GM19025 (cell line): Measurements from ENCODE around the gene MKX.

Experiments
- ATAC-seq: cut with Tn5 transposase; IDR thresholded peaks from one replicate; pipeline ENCODE4 v1.9.1; 2021; ENCODE audit warnings: mild to moderate bottlenecking, low read depth, moderate library complexity; ENCODE audit not compliant: unreplicated experiment

The MKX gene

GRCh38 chr10:27742195-27743011 is 3.2 kb downstream of the MKX start:
- ATAC-seq = peak; percentile 90

GRCh38 chr10:27741173-27742091 is 4.2 kb downstream of the MKX start:
- no peak for ATAC-seq

GRCh38 chr10:27736396-27736795 is 9.2 kb downstream of the MKX start:
- ATAC-seq = no peak

- no peak for ATAC-seq
Measured at GRCh38 chr10:27730041-27730440, 15.6 kb downstream of the MKX start.

GRCh38 chr10:27728338-27728737 is 17.3 kb downstream of the MKX start:
- no peak for ATAC-seq

- no peak for ATAC-seq
Measured at GRCh38 chr10:27724287-27724686, 21.3 kb downstream of the MKX start.

- no peak for ATAC-seq
Measured at GRCh38 chr10:27723436-27723835, 22.2 kb downstream of the MKX start.

- no peak for ATAC-seq
Measured at GRCh38 chr10:27720529-27720928, 25.1 kb downstream of the MKX start.

GRCh38 chr10:27719052-27719451 is 26.6 kb downstream of the MKX start:
- ATAC-seq = no peak

- ATAC-seq = no peak
Measured at GRCh38 chr10:27717861-27718260, 27.8 kb downstream of the MKX start.

GRCh38 chr10:27717224-27717623 is 28.4 kb downstream of the MKX start:
- no peak for ATAC-seq

GRCh38 chr10:27716521-27716920 is 29.1 kb downstream of the MKX start:
- no peak for ATAC-seq

- no peak for ATAC-seq
Measured at GRCh38 chr10:27715505-27715904, 30.1 kb downstream of the MKX start.

- ATAC-seq = no peak
Measured at GRCh38 chr10:27714349-27714748, 31.3 kb downstream of the MKX start.

GRCh38 chr10:27713941-27714340 is 31.7 kb downstream of the MKX start:
- no peak for ATAC-seq

GRCh38 chr10:27710014-27710413 is 35.6 kb downstream of the MKX start:
- ATAC-seq = no peak

- no peak for ATAC-seq
Measured at GRCh38 chr10:27709304-27709703, 36.3 kb downstream of the MKX start.

- ATAC-seq = no peak
Measured at GRCh38 chr10:27701938-27702537, 43.6 kb downstream of the MKX start.

- ATAC-seq = no peak
Measured at GRCh38 chr10:27699776-27700175, 45.8 kb downstream of the MKX start.

GRCh38 chr10:27698961-27699360 is 46.7 kb downstream of the MKX start:
- no peak for ATAC-seq

- ATAC-seq = no peak
Measured at GRCh38 chr10:27696466-27696865, 49.2 kb downstream of the MKX start.
